SK-N-SH treated with all-trans-retinoic acid at 6 μM for 48 hours (cell line): ENCODE measurements around the gene GON4L.

ENCODE experiments used
- ESRRG ChIP-seq: fragments of 250-450 bp; sonication (Bioruptor Pico); IDR thresholded peaks from 2 replicates; pipeline ENCODE4 v1.6.1; 2021; ENCODE audit warnings: mild to moderate bottlenecking
- GLIS3 ChIP-seq: fragments of 250-450 bp; sonication (Bioruptor Pico); IDR thresholded peaks from 2 replicates; pipeline ENCODE4 v1.5.0; 2020; ENCODE audit warnings: mild to moderate bottlenecking, moderate library complexity
- RARB ChIP-seq: fragments of 250-450 bp; sonication (Bioruptor Pico); IDR thresholded peaks from 2 replicates; pipeline ENCODE4 v1.8.0; 2021; ENCODE audit warnings: mild to moderate bottlenecking, moderate library complexity
- TCF4 ChIP-seq: fragments of 250-450 bp; sonication (Bioruptor Pico); IDR thresholded peaks from 2 replicates; pipeline ENCODE4 v1.8.0; 2021; ENCODE audit warnings: mild to moderate bottlenecking, moderate library complexity, borderline replicate concordance
- ZC3H10 ChIP-seq: fragments of 250-450 bp; sonication (Bioruptor Pico); IDR thresholded peaks from 2 replicates; pipeline ENCODE4 v1.5.1; 2021; ENCODE audit warnings: mild to moderate bottlenecking, moderate library complexity
- ZFP3 ChIP-seq: fragments of 250-450 bp; sonication (Bioruptor Pico); IDR thresholded peaks from 2 replicates; pipeline ENCODE4 v1.5.0; 2020; ENCODE audit warnings: mild to moderate bottlenecking, moderate library complexity
- ZFP30 ChIP-seq: fragments of 450-650 bp; formaldehyde crosslinking; IDR thresholded peaks from 2 replicates; pipeline ENCODE4 v1.5.0; 2022; ENCODE audit warnings: mild to moderate bottlenecking, moderate library complexity

DNA sequence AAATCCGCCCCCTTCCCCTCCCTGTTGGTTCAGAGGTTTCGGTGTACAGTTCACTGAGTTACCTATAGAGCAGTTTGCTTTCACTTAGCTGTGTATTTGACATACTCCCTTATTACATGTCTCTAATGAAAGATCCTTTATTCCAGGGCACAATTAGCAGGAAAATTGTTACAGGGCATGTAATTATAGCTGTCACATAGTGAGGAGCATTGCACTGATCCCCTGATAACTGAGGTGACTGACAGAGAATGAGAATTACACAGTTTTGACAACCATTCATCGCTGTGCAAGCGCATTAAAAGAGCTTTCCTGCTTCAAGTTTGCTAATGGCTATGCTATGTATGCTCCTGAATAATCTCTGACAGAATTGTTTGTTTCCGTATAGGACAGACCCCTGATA is 141.2 kb downstream of the GON4L start:
- TF ChIP-seq RARB (CRISPR knock-in tag) (no peak), ZFP3 (CRISPR knock-in tag) (no peak), ZC3H10 (CRISPR knock-in tag) (no peak), ZFP30 (CRISPR knock-in tag) (no peak), TCF4 (no peak), ESRRG (CRISPR knock-in tag) (no peak), GLIS3 (CRISPR knock-in tag) (no peak)
